NCI-H1092 (cell line): ENCODE data around the gene STOML3.

Experiments
- DNase-seq: peaks from one replicate; lab custom pipeline; 2025; lab: John Stamatoyannopoulos, UW

The STOML3 gene

DNA sequence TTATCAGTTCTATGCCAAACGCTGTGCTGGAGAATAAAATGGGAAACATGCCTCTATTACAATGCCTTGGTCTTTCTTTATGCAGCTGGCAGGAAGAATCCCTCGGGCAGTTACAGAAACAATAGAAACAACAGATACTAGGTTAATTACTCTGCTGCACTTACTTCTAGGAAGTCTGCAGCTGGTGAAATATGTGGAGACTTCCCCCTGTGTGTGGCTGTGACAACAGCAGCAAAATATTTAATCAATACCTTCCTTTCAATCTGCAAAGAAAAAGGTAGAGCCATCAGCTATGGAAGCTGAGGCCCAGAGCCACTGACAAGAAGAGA lies 9.9 kb downstream of the STOML3 start:
- no peak for DNase-seq

DNA sequence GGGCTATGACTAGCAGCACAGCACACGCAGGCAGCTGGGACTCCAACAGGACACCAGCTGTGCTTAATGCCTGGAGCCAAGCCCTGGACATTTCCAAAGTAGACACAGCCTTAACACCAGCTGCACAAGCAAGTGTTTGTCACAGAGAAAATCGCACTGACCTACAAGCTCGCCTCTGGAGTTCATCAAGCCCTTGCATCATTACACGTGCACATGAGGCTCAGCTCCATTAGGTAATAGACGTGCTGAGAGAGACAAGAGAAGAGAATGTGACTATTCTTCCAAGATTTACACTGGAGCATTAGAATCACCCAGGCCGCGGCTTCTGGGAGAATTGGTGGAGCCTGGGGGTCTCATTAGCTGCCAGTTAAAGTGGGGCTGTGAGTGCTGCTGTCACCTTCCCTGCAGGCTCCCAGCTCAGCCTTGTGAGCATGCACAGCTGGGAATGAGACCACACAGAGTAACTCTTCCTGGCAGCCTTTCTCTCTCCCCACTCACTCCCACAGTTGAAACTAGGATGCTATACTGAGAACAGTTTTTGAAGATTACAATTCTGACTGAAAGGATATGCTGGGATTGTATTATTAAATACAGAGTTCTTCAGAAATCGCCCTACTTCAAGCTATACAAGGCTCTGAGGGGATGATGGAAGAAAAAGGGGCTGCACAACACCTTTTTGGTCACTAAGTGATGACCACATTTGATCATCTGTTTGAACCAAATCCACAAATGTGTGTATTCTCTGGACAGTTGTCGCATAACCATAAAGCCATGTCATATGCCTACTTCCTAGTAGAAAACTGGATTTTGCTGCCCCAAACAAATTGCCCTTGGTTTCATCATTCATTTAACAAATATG lies 10.5 kb downstream of the STOML3 start:
- DNase-seq = peak; percentile 60

DNA sequence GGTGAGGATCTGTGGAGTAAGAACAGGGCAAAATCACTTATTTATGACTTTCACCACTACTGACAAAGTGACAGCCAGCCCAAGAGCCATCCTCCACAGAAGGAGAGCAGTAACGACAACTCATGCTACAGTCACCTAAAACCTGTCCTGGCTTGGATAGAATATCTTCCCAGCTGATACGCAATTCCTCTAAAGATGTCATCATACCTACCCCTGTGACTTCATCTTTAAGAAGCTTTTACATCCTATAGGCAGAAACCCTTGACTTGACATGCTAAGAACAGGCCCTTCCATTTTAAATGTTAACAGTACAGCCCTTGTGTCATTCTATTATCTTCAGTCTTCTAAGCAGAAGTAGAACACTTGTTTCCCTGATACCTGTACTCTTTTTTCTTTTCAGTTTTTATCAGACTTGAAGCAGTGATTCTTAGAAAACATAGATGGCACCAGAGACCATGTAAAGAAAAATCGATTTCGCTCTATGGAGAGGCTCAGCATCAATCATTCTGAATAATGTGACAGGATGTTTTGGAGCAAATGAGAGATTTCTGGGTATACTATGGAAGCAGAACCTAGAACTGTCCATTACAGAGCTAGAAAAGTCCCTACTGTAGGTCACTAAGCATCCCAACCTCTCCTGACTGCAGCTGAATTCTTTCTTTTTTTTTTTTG lies 20.1 kb downstream of the STOML3 start:
- DNase-seq = no peak

DNA sequence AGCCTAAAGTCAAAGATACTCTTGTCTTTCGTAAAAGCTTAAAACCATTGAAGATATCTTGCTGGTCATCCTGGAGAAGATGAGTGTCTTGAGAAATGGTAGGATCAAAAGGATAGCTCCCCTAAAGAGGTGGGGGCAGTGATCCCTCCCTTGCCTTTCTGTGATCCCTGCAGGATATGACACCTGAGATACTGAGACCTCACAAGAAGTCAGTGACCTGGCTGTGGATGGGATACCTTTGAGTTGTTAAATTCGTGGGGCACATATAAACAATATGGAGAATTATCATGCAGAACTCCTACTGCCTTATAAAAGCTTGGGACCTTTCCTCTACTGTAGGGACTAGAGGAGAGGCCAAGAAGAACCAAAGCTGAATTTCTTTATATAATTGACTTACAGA lies 21.4 kb downstream of the STOML3 start:
- DNase-seq = no peak

DNA sequence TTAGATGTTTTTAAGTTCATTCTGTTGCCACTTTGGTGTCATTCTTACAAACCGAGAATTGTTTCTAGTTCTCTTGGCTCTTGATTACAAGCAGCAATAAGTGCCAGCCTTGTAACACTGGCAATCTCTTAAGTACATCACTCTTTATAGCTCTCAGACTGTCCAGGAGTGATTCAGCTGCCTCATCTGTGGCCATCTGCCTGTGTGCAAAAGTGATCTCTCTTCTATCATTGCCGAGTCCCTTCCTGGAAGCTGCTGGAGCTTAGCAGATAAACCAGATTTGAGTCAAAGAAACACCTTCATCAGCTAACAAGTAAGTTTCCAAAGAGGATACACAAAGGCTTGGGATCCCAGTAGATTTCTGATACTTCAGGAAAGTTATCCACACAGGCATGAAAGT lies 23.2 kb downstream of the STOML3 start:
- no peak for DNase-seq

DNA sequence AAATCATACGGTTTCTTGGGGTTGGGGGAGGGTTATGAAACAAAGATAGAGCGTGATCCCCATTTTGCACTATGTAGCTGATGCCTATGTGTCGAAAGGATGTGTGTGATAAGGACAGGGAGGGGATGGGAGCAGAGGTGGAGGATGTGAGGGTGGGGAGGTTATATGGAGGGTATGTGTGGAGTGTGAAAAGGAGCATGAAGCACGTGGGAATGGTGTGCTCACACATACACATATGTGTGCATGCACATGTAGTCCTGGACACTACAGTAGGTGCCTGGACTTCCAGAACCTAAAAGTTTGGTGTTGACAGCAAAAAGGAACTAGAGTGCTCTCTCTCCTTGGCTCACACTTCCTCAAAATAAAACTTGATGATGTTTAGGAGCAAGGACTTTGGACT lies 25.4 kb downstream of the STOML3 start:
- DNase-seq = no peak

DNA sequence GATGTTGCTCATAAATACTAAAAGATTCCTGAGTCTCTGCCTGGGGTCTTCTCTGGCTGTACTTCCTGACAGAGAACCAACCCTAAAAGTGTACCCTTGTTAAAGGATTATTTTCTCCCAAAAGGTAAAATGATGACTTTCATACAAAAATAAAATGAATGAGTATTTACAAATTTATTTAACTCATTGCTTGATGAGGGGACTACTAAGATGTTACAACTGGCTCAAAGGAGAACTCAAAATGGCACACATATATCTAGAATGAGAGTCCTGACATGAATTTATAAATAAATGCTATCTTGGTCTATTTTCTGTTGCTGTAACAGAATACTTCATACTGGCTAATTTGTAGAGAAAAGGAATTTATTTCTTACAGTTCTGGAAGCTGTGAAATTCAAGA lies 30.5 kb downstream of the STOML3 start:
- DNase-seq = no peak

DNA sequence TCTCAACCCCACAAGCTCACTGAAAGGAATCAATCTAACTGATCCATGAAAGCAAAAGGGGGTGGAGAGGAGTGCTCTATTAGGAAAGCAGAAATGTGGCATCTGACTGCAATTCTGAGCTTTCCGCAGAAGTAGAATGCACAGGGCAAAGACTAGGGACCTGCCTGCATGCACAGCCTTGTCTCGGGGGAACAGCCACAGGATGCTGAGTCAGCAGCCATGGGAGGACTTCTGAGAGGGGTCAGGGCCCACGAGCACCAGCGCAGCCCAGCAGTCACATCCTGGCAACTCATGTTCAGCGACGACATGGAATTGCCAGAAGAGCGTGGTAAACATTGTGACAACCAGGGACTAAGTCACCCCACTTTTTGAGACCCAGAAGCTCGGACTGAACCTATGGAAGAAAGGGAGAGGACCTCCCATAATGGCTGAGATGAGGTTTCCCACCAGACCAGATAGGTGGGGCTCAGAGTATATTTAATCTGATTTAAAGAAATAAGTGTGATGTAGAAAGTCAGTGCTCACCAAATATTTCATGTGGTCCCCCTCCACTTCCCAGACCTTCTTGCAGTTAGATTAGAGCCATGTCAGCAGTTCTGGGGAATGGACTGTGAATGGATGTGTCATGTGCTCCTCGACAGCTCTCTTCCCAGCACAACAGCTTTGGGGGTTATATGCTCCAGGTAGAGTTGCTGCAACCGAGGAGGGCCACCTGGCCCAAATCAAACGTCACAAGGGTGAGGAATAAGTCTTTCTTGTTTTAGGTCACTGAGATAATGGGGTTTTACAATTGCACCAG lies 32.6 kb downstream of the STOML3 start:
- DNase-seq = no peak

DNA sequence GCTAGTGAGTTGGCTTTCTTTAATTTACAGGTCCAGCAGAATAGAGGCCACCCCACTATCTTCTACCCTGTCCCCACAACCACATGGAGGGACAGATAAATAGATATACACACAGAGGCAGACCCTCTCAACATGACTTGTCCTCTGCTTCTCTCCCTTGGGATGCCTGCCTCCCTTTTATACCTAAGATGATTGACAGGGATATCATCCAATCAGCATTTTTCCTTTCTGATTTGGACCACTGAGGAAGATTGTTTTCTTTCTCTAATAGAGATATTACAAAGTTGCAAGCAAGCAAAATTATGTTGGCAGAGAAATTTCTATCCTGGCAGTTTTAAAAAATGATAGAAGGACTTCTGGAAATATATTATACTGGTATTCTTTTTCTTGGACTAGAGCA lies 35.8 kb downstream of the STOML3 start:
- no peak for DNase-seq

DNA sequence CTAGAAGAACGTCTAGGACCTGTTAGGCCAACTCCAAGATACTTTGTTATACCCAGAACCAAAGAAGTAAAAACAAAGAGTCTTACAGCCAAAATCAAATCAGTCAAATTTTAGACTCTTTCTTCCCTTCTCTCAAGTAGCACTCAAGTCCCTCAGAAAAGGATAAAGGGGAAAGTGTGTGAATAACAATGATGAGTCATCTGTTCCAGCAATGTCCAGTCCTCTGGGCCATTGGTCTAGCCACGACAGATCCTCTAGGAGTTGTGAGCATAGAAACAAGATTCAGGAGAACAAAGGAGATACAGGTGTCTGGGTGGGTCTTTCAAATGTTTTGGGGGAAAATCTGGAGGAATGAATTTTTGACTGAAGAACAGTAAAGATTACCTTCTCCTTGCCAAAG lies 36.3 kb downstream of the STOML3 start:
- no peak for DNase-seq

DNA sequence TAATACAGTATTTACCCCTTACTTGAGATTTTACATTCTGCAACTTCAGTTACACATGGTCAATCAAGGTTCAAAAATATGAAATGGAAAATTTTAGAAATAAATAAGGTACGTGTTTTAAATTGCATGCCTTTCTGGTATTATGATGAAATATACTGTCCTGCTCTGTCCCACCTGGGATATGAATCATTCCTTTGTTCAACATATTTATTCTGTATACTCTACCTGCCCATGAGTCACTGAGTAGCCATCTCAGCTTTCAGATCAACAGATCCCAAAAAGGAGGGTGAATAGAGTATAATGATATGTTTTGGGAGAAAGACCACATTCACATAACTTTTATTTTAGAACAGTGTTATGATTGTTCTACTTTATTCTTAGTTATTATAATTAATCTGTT lies 37.8 kb downstream of the STOML3 start:
- DNase-seq = no peak

DNA sequence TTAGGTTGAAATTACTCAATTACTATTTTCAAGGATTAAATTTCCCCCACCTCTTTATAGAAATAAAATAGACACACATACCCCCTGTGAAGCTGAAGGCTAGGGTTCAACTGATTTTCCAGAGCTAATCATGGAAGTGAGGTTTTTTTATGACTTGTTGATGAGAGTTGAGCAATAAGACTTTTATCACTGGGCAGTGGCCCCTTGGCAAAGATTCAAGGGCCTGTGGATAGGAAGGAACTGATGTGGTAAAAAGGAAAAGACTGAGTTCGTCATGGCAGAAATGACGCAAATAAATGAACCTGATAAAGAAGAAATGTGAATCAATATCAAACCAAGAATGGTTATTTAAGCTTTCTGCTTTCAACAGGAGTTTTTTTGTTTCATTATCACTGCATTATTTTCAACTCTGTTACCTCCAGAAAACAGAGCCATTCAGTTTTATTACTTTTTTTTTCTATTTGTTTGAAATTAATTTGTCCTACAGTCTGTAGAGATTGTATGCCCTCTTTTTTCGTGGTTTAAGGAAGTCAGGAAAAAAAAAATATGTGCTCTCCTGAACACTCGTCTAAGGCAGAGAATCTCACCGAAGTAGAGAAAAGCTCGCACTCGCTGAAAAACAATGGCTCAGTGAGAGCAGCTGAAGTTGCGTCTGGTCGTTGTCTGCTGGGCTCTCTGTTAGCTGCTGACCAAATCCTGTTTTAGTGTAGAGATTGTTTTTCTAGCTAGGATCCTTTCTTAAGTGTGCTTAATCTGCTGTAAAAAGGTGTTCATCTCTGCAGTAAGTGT lies 38.9 kb downstream of the STOML3 start:
- DNase-seq = no peak

DNA sequence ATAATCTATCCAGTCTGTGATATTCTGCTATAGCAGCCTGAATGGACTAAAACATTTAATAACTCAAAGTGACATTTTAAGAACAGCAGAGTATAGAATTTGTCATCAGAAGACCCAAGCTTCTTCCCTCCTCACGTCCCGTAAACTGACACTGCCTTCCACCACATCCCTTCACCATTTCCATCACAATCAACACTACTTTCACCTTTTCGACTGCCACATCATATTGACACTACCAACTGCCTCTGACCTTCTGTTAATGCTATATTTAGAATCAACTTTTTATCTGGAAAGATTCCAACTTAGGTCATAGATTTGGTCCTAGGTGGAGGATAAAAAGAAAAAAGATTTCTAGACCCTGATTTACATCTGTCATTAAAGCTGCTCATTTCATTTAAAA lies 39.6 kb downstream of the STOML3 start:
- DNase-seq = no peak

DNA sequence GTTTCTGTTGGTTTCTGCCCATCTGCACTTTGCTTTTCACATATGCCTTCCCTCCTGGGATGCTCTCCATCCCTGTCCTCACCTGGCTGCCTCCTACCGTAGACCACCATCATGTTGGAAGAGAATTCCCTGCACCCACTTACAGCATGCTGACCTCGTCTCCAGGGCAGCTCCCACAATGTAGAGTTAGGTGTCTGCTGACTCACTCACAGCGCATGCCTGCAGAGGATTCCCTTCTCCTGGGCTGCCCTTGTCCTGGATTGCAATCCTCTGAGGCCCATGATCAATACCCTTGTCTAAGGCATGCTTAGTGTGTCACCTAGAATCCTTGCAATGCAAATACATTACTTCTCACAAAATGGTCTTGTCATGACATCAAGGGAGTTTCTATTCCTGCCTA lies 43.6 kb downstream of the STOML3 start:
- no peak for DNase-seq

DNA sequence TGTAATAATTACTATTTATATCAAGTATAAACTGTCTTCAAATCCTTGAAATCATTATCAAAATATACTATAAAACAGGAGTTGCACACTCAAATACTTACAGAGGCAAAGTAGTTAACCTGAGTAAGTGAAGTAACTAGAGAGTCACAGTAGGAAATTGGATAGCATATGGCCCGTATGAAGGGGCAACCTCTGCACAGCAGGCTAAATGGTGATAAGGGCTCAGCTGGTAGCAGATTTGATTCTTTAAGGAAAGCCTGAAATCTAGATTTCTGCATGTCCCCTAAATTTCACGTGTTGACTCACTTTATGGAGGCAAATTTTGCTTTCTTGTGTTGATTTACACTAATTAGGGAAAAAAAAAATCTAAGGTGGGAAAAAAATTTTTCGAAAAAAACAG lies 46.4 kb downstream of the STOML3 start:
- DNase-seq = no peak

DNA sequence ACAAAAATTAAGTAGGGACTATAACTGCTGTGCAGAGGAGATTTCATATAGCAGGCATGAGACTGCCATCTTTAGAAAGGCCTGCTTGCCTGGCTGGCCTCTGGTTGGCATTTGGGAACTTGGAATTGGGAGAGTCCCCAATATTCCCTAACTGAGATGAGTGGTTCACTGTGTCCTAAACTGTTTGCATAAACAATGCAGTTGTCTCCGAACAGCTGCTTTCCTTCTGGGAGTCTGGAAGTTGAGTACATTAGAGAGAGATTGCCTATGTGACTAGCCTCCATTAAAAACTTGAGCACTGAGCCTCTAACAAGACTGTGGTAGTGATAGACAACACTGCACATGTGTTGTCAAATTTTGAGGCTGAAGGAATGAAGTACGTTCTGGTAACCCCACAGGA lies 47.4 kb downstream of the STOML3 start:
- DNase-seq = no peak

DNA sequence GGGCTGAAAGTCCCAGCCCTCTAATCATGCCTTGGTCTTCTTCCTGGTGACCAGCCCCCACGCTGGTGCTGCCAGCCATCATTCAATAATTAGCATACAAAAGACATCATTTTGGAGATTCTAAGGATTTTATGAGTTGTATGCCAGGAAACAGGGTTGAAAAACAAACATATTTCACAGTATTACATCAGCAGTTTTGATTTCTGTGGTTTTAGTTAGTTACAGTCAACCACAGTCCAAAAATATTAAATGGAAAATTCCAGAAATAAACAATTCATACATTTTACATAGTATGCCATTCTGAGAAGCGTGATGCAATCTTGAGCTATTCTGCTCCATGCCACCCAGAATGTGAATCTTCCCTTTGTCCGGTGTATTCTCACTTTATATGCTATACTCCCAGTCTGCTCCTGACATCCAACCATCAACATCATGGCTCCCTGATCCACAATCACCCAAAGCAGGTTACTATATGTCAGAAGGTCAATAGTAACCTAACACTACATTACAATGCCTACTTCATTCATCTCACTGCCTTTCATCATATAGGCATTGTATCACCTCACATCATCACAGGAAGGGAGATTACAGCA lies 49.2 kb downstream of the STOML3 start:
- DNase-seq = no peak

DNA sequence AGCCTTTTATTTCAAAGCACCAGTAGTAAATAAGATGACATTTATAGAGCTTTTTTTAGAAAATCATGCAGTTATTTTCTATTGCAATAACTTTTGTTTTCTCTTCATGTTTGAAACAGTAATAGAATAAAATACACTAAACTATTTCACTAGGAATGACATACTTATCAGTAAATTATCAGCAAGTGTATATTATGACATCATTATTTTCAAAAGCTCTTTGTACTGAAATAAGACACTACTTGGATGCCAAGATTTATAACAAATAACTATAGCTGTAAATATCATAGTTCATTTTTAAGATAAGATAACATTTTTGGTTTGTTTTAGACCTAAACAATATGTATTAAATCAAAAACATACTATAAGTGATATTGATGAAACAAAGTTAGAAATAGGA lies 56.8 kb downstream of the STOML3 start:
- no peak for DNase-seq

DNA sequence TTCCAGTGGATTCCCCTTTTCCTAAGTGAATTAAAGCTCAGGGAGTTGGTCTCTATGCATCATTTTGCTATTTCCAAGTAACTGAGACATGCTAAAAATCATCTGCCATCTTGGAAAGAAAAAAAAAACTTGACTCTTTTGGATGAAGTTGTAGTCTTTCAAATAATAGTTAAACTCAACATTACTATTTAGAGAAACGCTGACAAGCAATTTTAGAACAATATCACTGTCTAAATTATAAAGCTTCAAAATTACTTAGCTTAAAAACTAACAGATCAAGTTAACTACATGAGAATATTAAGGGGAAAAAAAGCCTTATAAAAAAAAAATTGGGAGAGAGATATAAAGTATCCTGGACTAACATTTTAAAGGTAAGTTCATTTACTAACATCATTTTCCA lies 68.5 kb downstream of the STOML3 start:
- no peak for DNase-seq

DNA sequence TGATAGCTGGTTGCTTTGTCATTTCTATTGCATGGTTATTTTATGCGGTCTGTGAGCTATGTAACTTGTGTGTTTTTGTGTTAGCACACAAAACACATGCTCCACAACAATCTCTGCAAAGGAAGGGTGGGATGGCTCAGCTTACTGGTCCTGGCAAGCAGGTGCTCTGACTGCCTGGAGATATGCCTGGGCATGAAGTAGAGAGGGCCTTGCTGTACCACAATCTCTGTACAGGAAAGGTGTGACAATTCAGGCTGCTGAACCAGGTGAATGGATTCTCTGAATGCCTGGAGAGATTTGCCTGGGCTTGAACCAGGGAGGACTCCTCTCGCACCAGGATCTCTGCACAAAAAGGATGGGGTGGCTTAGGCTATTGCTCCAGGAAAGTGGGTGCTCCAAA lies 69.5 kb downstream of the STOML3 start:
- DNase-seq = no peak
